ENCODE results near the gene POLD2. TPM values are rescaled to one million over a fixed set of nuclear protein-coding genes. Genes with fewer than 3 reads are reported as not detected.

Gene POLD2
- total and polyA plus RNA-seq, 2 of the 8 experiments (the other 6 are each of a cell fraction or from before 2014, with no cell fraction given) = 148 to 214 TPM

- H4K5ac ChIP-seq (ENCODE audit: insufficient read length, low read depth, low read length) = no peak overlapping the region
- H3K23me2 ChIP-seq (ENCODE audit: low read depth, low read length) = no peaks in the 10 kb centered on the region
- CTCF ChIA-PET (ENCODE audit: partially characterized antibody) = interaction anchor here (0.5 to 2.4 kb wide), 9 partner anchors 7 to 345 kb away, joined by 3 to 10 read pairs (median 4); no protein-coding TSS in a partner anchor
- H3K36me3 ChIP-seq (ENCODE audit: control insufficient read depth in 2 of 4, insufficient read depth in 4 of 4, low read length in 3 of 4) = peaks cover 0 to 13% (median 6%) of the 10 kb centered on the region in 4 experiments; a peak in 4 of 8 replicates
- H3K9ac ChIP-seq (replicated peaks in 1 of 4; ENCODE audit: extremely low read depth in 1 of 4, low read depth in 3 of 4, low read length in 3 of 4) = no peak overlapping the region
- H4K8ac ChIP-seq (ENCODE audit: extremely low read depth, insufficient read depth, low read length) = no peak overlapping the region
- H3K18ac ChIP-seq (ENCODE audit: extremely low read depth, low read length) = no peak overlapping the region
- WGBS, 2 experiments (ENCODE audit: extremely low coverage in 1 of 2, insufficient coverage in 1 of 2, insufficient read length in 1 of 2, insufficient replicate concordance in 2 of 2, low coverage in 1 of 2, low lambda C conversion rate in 2 of 2, missing lambda C conversion rate in 1 of 2) = 72% methylated on average over 31 of the region's 33 CpGs; no CpG with 5 or more reads in 1 of the 2 experiments
- H2BK20ac ChIP-seq (ENCODE audit: low read length) = no peak overlapping the region
- H3K79me2 ChIP-seq (ENCODE audit: control insufficient read depth in 1 of 2, insufficient read depth in 2 of 2, low read length in 2 of 2) = no peaks in the 10 kb centered on the region
- POLR2A ChIA-PET (ENCODE audit: partially characterized antibody) = interaction anchor here (0.7 to 7.1 kb wide), 14 partner anchors 12 to 208 kb away, joined by 3 to 48 read pairs (median 4); partner anchors contain the start of gene POLD2
- peak overlapping the region; percentile 70 for H4K91ac ChIP-seq (replicated peaks; ENCODE audit: insufficient read length, low read length)
- TF ChIP-seq GABPA (IDR thresholded peaks at IDR 0.05; ENCODE audit: borderline replicate concordance, insufficient read depth, low read length) (no peak), SP4 (IDR thresholded peaks at IDR 0.05; ENCODE audit: low read length) (no peak), KDM1A (IDR thresholded peaks at IDR 0.05; ENCODE audit: borderline replicate concordance, low read length) (no peak), SUZ12 (IDR thresholded peaks at IDR 0.05; ENCODE audit: low read length) (no peak), JUND (IDR thresholded peaks at IDR 0.05; ENCODE audit: low read length) (no peak), CBX5 (IDR thresholded peaks at IDR 0.05; ENCODE audit: low read depth, low read length) (no peak), POU5F1 (IDR thresholded peaks at IDR 0.05; ENCODE audit: low read depth, low read length) (no peak), RFX5 (IDR thresholded peaks at IDR 0.05; ENCODE audit: borderline replicate concordance, low read depth, low read length) (no peak), JUN (IDR thresholded peaks at IDR 0.05; ENCODE audit: low read depth, low read length) (no peak), BRCA1 (IDR thresholded peaks at IDR 0.05; ENCODE audit: low read depth, low read length) (no peak), TAF1 (IDR thresholded peaks at IDR 0.05; ENCODE audit: low read depth, low read length) (no peak), RAD21 (IDR thresholded peaks at IDR 0.05 in 1 of 2, conservative IDR thresholded peaks at IDR 0.05 in 1 of 2; ENCODE audit: low read depth in 2 of 2, low read length in 2 of 2) (no peak)
- 0 out of 8 replicates have a peak overlapping the region, but pooled peaks of 1 of the 4 experiments have one; percentile 2 for H3K4me3 ChIP-seq (ENCODE audit: extremely low read depth in 1 of 4, insufficient read depth in 2 of 4, low read depth in 3 of 4, low read length in 4 of 4)
- H2BK15ac ChIP-seq (ENCODE audit: low read length) = peak overlapping the region; percentile 88; the same call in 1 of the 2 replicates
- H3K79me1 ChIP-seq (ENCODE audit: low read depth, low read length) = no peaks in the 10 kb centered on the region
- H3K27ac ChIP-seq (ENCODE audit: low read depth, low read length) = no peak overlapping the region
- no peak overlapping the region for H3K23ac ChIP-seq (ENCODE audit: insufficient read length)
- 0 out of 2 replicates have a peak overlapping the region, but pooled peaks have one; percentile 10 for H2AK5ac ChIP-seq (ENCODE audit: low read depth, low read length)
- H4K20me1 ChIP-seq (replicated peaks in 1 of 2; ENCODE audit: control insufficient read depth in 1 of 2, insufficient read depth in 2 of 2, low read length in 2 of 2) = peaks cover 5 to 8% of the 10 kb centered on the region in 2 experiments
- H3K4me2 ChIP-seq (ENCODE audit: insufficient read depth in 1 of 2, low read depth in 2 of 2, low read length in 2 of 2) = peak overlapping the region; percentile 49 to 57
- peaks cover 0 to 3% (median 0%) of the 10 kb centered on the region in 4 experiments; a peak in 2 of 7 replicates for H3K27me3 ChIP-seq (replicated peaks in 1 of 4; ENCODE audit: control insufficient read depth in 3 of 4, extremely low read depth in 1 of 4, insufficient read depth in 3 of 4, low read length in 3 of 4)
- H2AFZ ChIP-seq (ENCODE audit: low read length) = no peak overlapping the region
- no peak overlapping the region for H2BK5ac ChIP-seq (ENCODE audit: low read depth, low read length)
- H3K56ac ChIP-seq (replicated peaks; ENCODE audit: insufficient read length, low read depth, low read length) = no peak overlapping the region
- H3K4ac ChIP-seq (replicated peaks; ENCODE audit: insufficient read length, low read depth, low read length) = peak overlapping the region; percentile 35
- no peak overlapping the region for H2BK120ac ChIP-seq (replicated peaks; ENCODE audit: low read depth, low read length)
- peaks cover 9 to 30% (median 26%) of the 10 kb centered on the region in 4 experiments for H3K4me1 ChIP-seq (replicated peaks in 1 of 4; ENCODE audit: control insufficient read depth in 3 of 4, insufficient read depth in 4 of 4, low read length in 3 of 4)
- no peaks in the 10 kb centered on the region for H3K9me3 ChIP-seq (ENCODE audit: insufficient read depth in 2 of 2, low read depth in 1 of 2, low read length in 1 of 2)
- H2BK12ac ChIP-seq (ENCODE audit: low read depth, low read length) = peak overlapping the region; percentile 87; the same call in 1 of the 2 replicates
- FAIRE-seq (no peak), DNase-seq (ENCODE audit: low read depth in 1 of 2, low spot score in 2 of 2) (no peak)
- no peak overlapping the region for H3K14ac ChIP-seq (ENCODE audit: insufficient read length)
These were observed 58.4 kb downstream of the POLD2 start for GRCh38 chr7:44064791-44065430.

Measured in H1 (cell line).